Peyer's patch (tissue), 4 donors: ENCODE data around the gene FLG. TPM values are rescaled to one million over a fixed set of nuclear protein-coding genes. Genes with fewer than 3 reads are reported as not detected.

Experiments used
- DNase-seq, 3 donors: peaks; one replicate each; pipeline ENCODE4 v3.0.0-alpha.2; 2017 to 2019
- H3K27ac ChIP-seq, 4 donors: fragments of 200-600 bp; sonication (generic); one replicate each; pipeline ENCODE4 v1.5.1; 2016 to 2019
- H3K27me3 ChIP-seq, 2 donors: fragments of 200-600 bp; sonication (generic); one replicate each; pipeline ENCODE4 v1.5.1; 2019
- H3K36me3 ChIP-seq, 3 donors: fragments of 200-600 bp; sonication (generic); one replicate each; pipeline ENCODE4 v1.5.1; 2016 to 2019
- H3K4me1 ChIP-seq, 4 donors: fragments of 200-600 bp; sonication (generic); one replicate each; pipeline ENCODE4 v1.5.1; 2016 to 2019
- H3K4me3 ChIP-seq, 4 donors: fragments of 200-600 bp; sonication (generic); 1 replicate in 3 of 4; 2 replicates in 1 of 4; pipeline ENCODE4 v1.5.1; 2016 to 2019; ENCODE audit warnings: mild to moderate bottlenecking in 1 of 4
- H3K9me3 ChIP-seq, 4 donors: fragments of 200-600 bp; sonication (generic); one replicate each; pipeline ENCODE4 v1.5.1; 2016 to 2019; ENCODE audit warnings: mild to moderate bottlenecking in 1 of 4
- CTCF ChIP-seq, 6 experiments: fragments of 450-650 bp in 4 of 6; fragments of 200-600 bp in 2 of 6; sonication (generic) in 1 of 6; IDR thresholded peaks; one replicate each; pipeline ENCODE4 v1.5.1; 2017 to 2019; ENCODE audit warnings: antibody characterized with exemption in 6 of 6, mild to moderate bottlenecking in 3 of 6, moderate library complexity in 1 of 6
- POLR2A ChIP-seq, 2 donors: fragments of 450-650 bp; IDR thresholded peaks; one replicate each; pipeline ENCODE4 v1.5.1; 2017; ENCODE audit warnings: antibody characterized with exemption in 2 of 2, mild to moderate bottlenecking in 2 of 2, moderate library complexity in 2 of 2
- total RNA-seq, 4 donors: library from RNA; depleted of rRNA; stranded (reverse); fragments of >200 nt; gene quantifications; one replicate each; pipeline ENCODE4 v1.1.0, GENCODE V29; 2016

Gene FLG
- total RNA-seq, 4 donors from 2014 or later, result under 0.01 to 0.83 (median 0.23) TPM

- Histone ChIP-seq H3K4me3 (no peak overlapping the region), H3K4me1 (no peaks in the 10 kb centered on the region), H3K9me3 (no peaks in the 10 kb centered on the region), H3K27ac (no peak overlapping the region), H3K27me3 (no peaks in the 10 kb centered on the region), H3K36me3 (no peaks in the 10 kb centered on the region)
- TF ChIP-seq CTCF (IDR thresholded peaks at IDR 0.05), result no peak
- TF ChIP-seq POLR2A (IDR thresholded peaks at IDR 0.05), result no peak
- no peak for DNase-seq
Measured at GRCh38 chr1:152349611-152350010, 24.6 kb upstream of the FLG start.

GRCh38 chr1:152348447-152348846 is 23.4 kb upstream of the FLG start:
- TF ChIP-seq POLR2A (IDR thresholded peaks at IDR 0.05) (no peak), CTCF (IDR thresholded peaks at IDR 0.05) (no peak)
- Histone ChIP-seq H3K27me3 (no peaks in the 10 kb centered on the region), H3K9me3 (no peaks in the 10 kb centered on the region), H3K4me1 (no peaks in the 10 kb centered on the region), H3K4me3 (no peak overlapping the region), H3K36me3 (no peaks in the 10 kb centered on the region), H3K27ac (no peak overlapping the region)
- no peak for DNase-seq

- Histone ChIP-seq H3K36me3 (no peaks in the 10 kb centered on the region), H3K4me3 (no peak overlapping the region), H3K27me3 (no peaks in the 10 kb centered on the region), H3K9me3 (no peaks in the 10 kb centered on the region), H3K27ac (no peak overlapping the region), H3K4me1 (no peaks in the 10 kb centered on the region)
- TF ChIP-seq CTCF (IDR thresholded peaks at IDR 0.05) (peak; percentile 59 to 77 (median 72)), POLR2A (IDR thresholded peaks at IDR 0.05) (no peak)
- DNase-seq, result peak in 2 of 3 donors; percentile 27 to 62
Measured at GRCh38 chr1:152347116-152347728, 22.2 kb upstream of the FLG start.

- DNase-seq, result no peak
- no peaks in the 10 kb centered on the region for H3K27me3 ChIP-seq
- no peak overlapping the region for H3K27ac ChIP-seq
- H3K4me1 ChIP-seq, result no peaks in the 10 kb centered on the region
- TF ChIP-seq POLR2A (IDR thresholded peaks at IDR 0.05), result no peak
- no peak for TF ChIP-seq CTCF (IDR thresholded peaks at IDR 0.05)
- no peak overlapping the region for H3K4me3 ChIP-seq
- no peaks in the 10 kb centered on the region for H3K9me3 ChIP-seq
- H3K36me3 ChIP-seq, result no peaks in the 10 kb centered on the region
Measured at GRCh38 chr1:152344438-152344837, 19.4 kb upstream of the FLG start.

- H3K4me1 ChIP-seq, result no peaks in the 10 kb centered on the region
- H3K27me3 ChIP-seq, result no peaks in the 10 kb centered on the region
- H3K9me3 ChIP-seq, result no peaks in the 10 kb centered on the region
- DNase-seq, result no peak
- no peaks in the 10 kb centered on the region for H3K36me3 ChIP-seq
- no peak overlapping the region for H3K27ac ChIP-seq
- no peak overlapping the region for H3K4me3 ChIP-seq
- TF ChIP-seq POLR2A (IDR thresholded peaks at IDR 0.05), result no peak
Measured at GRCh38 chr1:152343006-152343405, 18.0 kb upstream of the FLG start.

GRCh38 chr1:152335399-152335798 is 10.4 kb upstream of the FLG start:
- Histone ChIP-seq H3K4me1 (no peaks in the 10 kb centered on the region), H3K9me3 (no peaks in the 10 kb centered on the region), H3K36me3 (no peaks in the 10 kb centered on the region), H3K27ac (no peak overlapping the region), H3K27me3 (no peaks in the 10 kb centered on the region), H3K4me3 (no peak overlapping the region)
- no peak for TF ChIP-seq CTCF (IDR thresholded peaks at IDR 0.05)
- DNase-seq, result no peak
